KMS-11 (cell line): Measurements from ENCODE around the gene WDR49.

ENCODE experiments used
- H2AFZ ChIP-seq: fragments of 200-600 bp; sonication (generic); 2 replicates; pipeline ENCODE4 v1.6.1; 2016; ENCODE audit warnings: antibody characterized with exemption, mixed run types, low read depth
- H3K27ac ChIP-seq: fragments of 200-600 bp; sonication (generic); 2 replicates; pipeline ENCODE4 v1.6.1; 2016; ENCODE audit warnings: mild to moderate bottlenecking, mixed run types
- H3K27me3 ChIP-seq: fragments of 200-600 bp; sonication (generic); 2 replicates; pipeline ENCODE4 v1.6.1; 2017; ENCODE audit warnings: mild to moderate bottlenecking, low read depth, mixed run types, moderate library complexity; ENCODE audit not compliant: insufficient read depth
- H3K36me3 ChIP-seq: fragments of 200-600 bp; sonication (generic); 2 replicates; pipeline ENCODE4 v1.6.1; 2017; ENCODE audit warnings: mild to moderate bottlenecking, mixed run types; ENCODE audit not compliant: insufficient read depth
- H3K4me1 ChIP-seq: fragments of 200-600 bp; sonication (generic); 2 replicates; pipeline ENCODE4 v1.6.1; 2016; ENCODE audit warnings: mild to moderate bottlenecking, low read depth, mixed run types; ENCODE audit not compliant: poor library complexity, severe bottlenecking
- H3K4me2 ChIP-seq: fragments of 200-600 bp; sonication (generic); 2 replicates; pipeline ENCODE4 v1.7.0; 2016; ENCODE audit warnings: mild to moderate bottlenecking, mixed run types
- H3K4me3 ChIP-seq: fragments of 200-600 bp; sonication (generic); IDR thresholded peaks from 2 replicates; pipeline ENCODE4 v1.6.1; 2017; ENCODE audit warnings: low read depth, low read length, mixed read lengths; ENCODE audit not compliant: insufficient read depth
- H3K79me2 ChIP-seq: fragments of 200-600 bp; sonication (generic); 2 replicates; pipeline ENCODE4 v1.6.1; 2016; ENCODE audit warnings: low read depth, mixed run types; ENCODE audit not compliant: insufficient read depth
- H3K9ac ChIP-seq: fragments of 200-600 bp; sonication (generic); 2 replicates; pipeline ENCODE4 v1.6.1; 2016; ENCODE audit warnings: mild to moderate bottlenecking, mixed run types
- H4K20me1 ChIP-seq: fragments of 200-600 bp; sonication (generic); 2 replicates; pipeline ENCODE4 v1.6.1; 2016; ENCODE audit warnings: mild to moderate bottlenecking, mixed run types; ENCODE audit not compliant: insufficient read depth
- CTCF ChIP-seq: fragments of 200-600 bp; sonication (generic); conservative IDR thresholded peaks from 2 replicates; pipeline ENCODE4 v1.6.1; 2017; ENCODE audit warnings: low read depth, mild to moderate bottlenecking, antibody characterized with exemption, low read length, moderate library complexity, mixed read lengths

The WDR49 gene

GRCh38 chr3:167691366-167691765 is 37.6 kb upstream of the WDR49 start:
- Histone ChIP-seq H3K4me1 (peaks cover 32% of the 10 kb centered on the region), H3K4me2 (peak overlapping the region; percentile 43), H3K9ac (no peak overlapping the region), H3K27ac (peak overlapping the region; percentile 28; the same call in 1 of the 2 replicates), H3K79me2 (no peaks in the 10 kb centered on the region), H3K27me3 (no peaks in the 10 kb centered on the region), H4K20me1 (no peaks in the 10 kb centered on the region; the same call in 1 of the 2 replicates), H2AFZ (no peak overlapping the region), H3K36me3 (no peaks in the 10 kb centered on the region), H3K4me3 (no peak overlapping the region)
- no peak for TF ChIP-seq CTCF

- TF ChIP-seq CTCF = peak; percentile 81
- no peaks in the 10 kb centered on the region for H3K4me1 ChIP-seq
- H3K4me3 ChIP-seq = no peak overlapping the region
- no peaks in the 10 kb centered on the region; the same call in 1 of the 2 replicates for H4K20me1 ChIP-seq
- no peaks in the 10 kb centered on the region for H3K79me2 ChIP-seq
- H3K4me2 ChIP-seq = no peak overlapping the region
- no peak overlapping the region for H2AFZ ChIP-seq
- no peak overlapping the region for H3K27ac ChIP-seq
- no peak overlapping the region for H3K9ac ChIP-seq
- no peaks in the 10 kb centered on the region for H3K27me3 ChIP-seq
- no peaks in the 10 kb centered on the region for H3K36me3 ChIP-seq
Observed at GRCh38 chr3:167684388-167684993, 30.7 kb upstream of the WDR49 start.

GRCh38 chr3:167679526-167679925 is 25.8 kb upstream of the WDR49 start:
- no peaks in the 10 kb centered on the region for H3K79me2 ChIP-seq
- H4K20me1 ChIP-seq = no peaks in the 10 kb centered on the region
- H3K4me3 ChIP-seq = no peak overlapping the region
- no peaks in the 10 kb centered on the region for H3K36me3 ChIP-seq
- TF ChIP-seq CTCF = no peak
- no peak overlapping the region for H3K4me2 ChIP-seq
- no peak overlapping the region for H3K27ac ChIP-seq
- no peaks in the 10 kb centered on the region for H3K27me3 ChIP-seq
- no peak overlapping the region for H3K9ac ChIP-seq
- H3K4me1 ChIP-seq = no peaks in the 10 kb centered on the region
- H2AFZ ChIP-seq = no peak overlapping the region

GRCh38 chr3:167675848-167676247 is 22.1 kb upstream of the WDR49 start:
- no peaks in the 10 kb centered on the region for H3K4me1 ChIP-seq
- no peaks in the 10 kb centered on the region for H3K27me3 ChIP-seq
- no peaks in the 10 kb centered on the region for H4K20me1 ChIP-seq
- H3K27ac ChIP-seq = no peak overlapping the region
- no peaks in the 10 kb centered on the region for H3K36me3 ChIP-seq
- no peak overlapping the region for H3K4me3 ChIP-seq
- TF ChIP-seq CTCF = no peak
- H3K9ac ChIP-seq = no peak overlapping the region
- H3K4me2 ChIP-seq = no peak overlapping the region
- H2AFZ ChIP-seq = no peak overlapping the region
- H3K79me2 ChIP-seq = no peaks in the 10 kb centered on the region
